ENCODE results near the gene KNDC1.
"Not testable (repeated sequence)": the region's sequence is repeated elsewhere in the genome, so short reads cannot be mapped to it uniquely, and the experiment has no call there.

Gene KNDC1

DNA sequence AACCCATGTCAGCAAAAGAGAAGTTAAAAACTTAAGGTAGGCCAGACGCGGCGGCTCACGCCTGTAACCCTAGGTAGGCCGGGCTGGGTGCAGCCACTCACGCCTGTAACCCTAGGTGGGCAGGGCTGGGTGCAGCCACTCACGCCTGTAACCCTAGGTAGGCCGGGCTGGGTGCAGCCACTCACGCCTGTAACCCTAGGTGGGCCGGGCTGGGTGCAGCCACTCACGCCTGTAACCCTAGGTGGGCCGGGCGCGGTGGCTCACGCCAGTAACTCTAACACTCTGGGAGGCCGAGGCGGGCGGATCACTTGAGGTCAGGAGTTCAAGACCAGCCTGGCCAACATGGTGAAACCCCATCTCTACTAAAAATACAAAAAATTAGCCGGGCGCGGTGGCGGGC lies 61.7 kb downstream of the KNDC1 start:
- not testable (repeated sequence) for DNase-seq (ENCODE audit: low spot score)

- no peak for DNase-seq (ENCODE audit: low spot score)
These were observed 64.1 kb downstream of the KNDC1 start for GRCh38 chr10:133224076-133224475.

DNA sequence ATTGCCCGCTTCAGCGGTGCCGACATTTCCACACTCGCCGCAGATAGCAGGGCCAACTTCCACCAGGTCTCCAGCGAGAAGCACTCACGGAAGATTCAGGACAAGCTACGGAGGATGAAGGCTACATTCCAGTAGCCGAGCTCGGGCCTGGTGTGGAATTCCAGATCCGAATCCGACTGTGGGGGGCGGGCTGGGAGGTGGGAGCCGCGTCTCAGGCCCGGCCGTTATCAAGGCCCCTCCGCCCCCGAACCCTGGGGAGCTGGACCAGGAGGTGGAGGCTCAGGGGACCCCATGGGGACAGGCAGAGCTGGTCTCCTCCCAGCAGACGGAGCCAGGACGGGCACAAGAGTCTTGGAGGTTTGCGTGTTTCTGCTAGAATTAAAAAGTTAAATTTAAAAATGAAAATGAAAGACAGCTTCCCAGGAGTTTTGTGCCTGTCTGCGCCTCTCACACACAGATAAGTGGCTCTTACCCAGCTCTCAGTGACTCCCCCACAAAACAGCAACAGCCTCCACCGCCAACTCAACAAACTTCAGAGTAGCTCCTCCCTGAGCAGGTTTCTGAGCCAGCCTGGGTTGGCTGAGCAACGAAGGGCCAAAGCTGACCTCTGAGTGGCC lies 64.8 kb downstream of the KNDC1 start:
- no peak for DNase-seq (ENCODE audit: low spot score)

DNA sequence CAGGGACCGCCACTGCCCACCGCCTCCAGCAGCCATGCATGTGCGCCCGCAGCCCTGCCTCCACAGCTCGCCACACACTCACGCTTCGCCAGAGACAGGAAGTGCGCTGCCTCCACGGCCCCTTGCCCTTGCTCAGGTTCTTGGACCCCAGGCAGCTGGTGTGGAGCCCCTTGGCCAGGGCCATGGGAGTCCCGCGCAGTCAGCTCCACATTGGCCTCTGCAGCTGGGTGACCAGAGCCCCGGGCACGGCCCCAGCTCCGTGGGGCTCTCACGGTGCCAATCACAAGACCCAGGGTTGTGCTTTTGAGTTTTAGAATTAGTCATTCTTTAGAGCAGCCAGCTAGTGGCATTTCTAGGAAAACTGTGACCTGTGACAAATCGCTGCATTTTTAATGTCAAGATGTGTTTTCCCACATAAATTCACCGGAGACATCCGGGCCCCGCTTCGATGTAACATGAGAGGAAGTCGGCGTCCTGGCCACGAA lies 65.7 kb downstream of the KNDC1 start:
- DNase-seq (ENCODE audit: low spot score) = no peak

DNA sequence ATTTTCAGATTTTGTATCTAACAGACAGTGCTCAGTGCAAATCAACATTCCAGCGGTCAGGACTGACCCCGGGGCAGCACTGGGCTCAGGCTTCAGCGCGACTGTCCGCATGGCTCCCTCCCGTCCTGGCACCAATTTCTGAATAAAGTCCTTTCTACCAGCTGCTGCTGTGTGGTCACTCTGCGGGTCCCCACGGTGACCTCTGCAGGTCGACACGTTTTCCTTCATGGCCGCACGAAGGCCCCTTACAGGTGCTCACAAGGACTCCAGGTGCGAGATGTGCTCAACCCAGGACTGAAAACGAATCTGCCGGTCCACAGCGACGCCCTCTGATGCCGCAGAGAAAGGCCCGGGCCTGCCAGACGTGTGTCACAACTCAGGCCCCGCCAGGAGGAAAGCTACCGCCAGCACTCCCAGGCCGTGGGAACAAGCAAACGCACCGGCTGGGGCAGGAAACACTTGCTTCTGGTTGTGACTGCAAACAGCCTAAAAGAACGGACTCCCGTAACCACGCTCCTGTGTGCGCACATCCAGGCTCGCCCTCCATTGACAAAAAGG lies 66.3 kb downstream of the KNDC1 start:
- DNase-seq (ENCODE audit: low spot score) = no peak

DNA sequence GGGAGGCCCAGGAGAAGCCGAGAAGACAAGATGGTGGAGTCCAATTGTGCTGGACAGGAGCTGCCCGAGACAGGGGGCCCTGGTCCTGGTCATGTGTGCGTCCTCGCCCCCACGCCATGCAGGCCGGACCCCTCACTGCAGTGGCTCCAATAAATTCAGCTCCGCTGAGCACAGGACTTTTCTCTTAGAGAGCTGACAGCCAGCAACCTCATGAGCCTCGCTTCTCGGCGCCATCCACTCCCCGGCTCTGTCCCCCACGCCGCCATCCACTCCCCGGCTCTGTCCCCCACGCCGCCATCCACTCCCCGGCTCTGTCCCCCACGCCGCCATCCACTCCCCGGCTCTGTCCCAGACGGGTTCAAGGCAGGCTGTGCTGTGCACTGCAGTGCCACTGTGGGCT lies 67.2 kb downstream of the KNDC1 start:
- DNase-seq (ENCODE audit: low spot score) = no peak

GRCh38 chr10:133229265-133230043 lies 69.4 kb downstream of the KNDC1 start:
- no peak for DNase-seq (ENCODE audit: low spot score)

GRCh38 chr10:133230044-133230361 lies 70.0 kb downstream of the KNDC1 start, which contains the start of gene UTF1:
UTF1 (plus strand) TSS chr10:133230217; CDS start chr10:133230289, 72 bp downstream.
- no peak for DNase-seq (ENCODE audit: low spot score)

- DNase-seq (ENCODE audit: low spot score) = no peak
These were observed 70.6 kb downstream of the KNDC1 start for GRCh38 chr10:133230387-133231195.

GRCh38 chr10:133231244-133231945 lies 71.4 kb downstream of the KNDC1 start:
- DNase-seq (ENCODE audit: low spot score) = no peak

- no peak for DNase-seq (ENCODE audit: low spot score)
These were observed 72.0 kb downstream of the KNDC1 start for GRCh38 chr10:133231946-133232574.

GRCh38 chr10:133234796-133235195 lies 74.8 kb downstream of the KNDC1 start:
- not testable (repeated sequence) for DNase-seq (ENCODE audit: low spot score)

DNA sequence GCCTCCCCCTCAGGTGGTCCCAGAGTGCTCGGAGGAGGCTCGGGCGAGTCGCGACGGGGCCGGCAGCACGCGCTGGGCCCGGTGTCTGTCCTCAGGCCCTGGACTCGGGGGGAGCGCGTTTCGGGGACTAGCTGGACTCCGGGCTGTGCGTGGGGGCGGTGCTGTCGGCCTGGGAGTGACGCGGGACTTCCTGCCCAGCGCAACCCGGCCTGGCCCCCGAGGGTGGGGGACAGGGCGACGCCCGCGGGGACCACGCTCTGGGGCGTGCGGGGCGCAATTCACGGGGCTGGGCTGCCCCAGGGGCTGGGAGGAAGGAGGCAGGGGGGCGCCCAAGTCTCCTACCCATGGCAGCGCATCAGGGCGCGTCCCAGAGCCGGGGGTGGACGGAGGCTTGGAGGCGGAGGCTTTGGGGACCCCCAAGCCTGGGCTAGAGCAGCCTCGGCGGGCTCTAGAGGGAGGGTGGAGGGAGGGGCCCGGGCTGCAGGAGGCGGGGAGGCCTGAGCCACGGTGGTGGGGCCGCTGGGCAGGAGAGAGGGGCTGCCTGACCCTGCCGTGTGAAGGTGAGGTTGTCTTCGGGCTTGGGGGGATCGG lies 75.3 kb downstream of the KNDC1 start:
- DNase-seq (ENCODE audit: low spot score) = no peak

GRCh38 chr10:133235932-133236331 lies 75.9 kb downstream of the KNDC1 start:
- no peak for DNase-seq (ENCODE audit: low spot score)

GRCh38 chr10:133236401-133237240 lies 76.6 kb downstream of the KNDC1 start:
- no peak for DNase-seq (ENCODE audit: low spot score)

GRCh38 chr10:133237241-133237587 lies 77.2 kb downstream of the KNDC1 start:
- DNase-seq (ENCODE audit: low spot score) = no peak

- DNase-seq (ENCODE audit: low spot score) = no peak
These were observed 77.8 kb downstream of the KNDC1 start, which contains the start of gene VENTX for GRCh38 chr10:133237588-133238465. VENTX (plus strand) TSS chr10:133237855; CDS start chr10:133237915, 60 bp downstream.

- DNase-seq (ENCODE audit: low spot score) = no peak
These were observed 78.4 kb downstream of the KNDC1 start for GRCh38 chr10:133238466-133238804.

DNA sequence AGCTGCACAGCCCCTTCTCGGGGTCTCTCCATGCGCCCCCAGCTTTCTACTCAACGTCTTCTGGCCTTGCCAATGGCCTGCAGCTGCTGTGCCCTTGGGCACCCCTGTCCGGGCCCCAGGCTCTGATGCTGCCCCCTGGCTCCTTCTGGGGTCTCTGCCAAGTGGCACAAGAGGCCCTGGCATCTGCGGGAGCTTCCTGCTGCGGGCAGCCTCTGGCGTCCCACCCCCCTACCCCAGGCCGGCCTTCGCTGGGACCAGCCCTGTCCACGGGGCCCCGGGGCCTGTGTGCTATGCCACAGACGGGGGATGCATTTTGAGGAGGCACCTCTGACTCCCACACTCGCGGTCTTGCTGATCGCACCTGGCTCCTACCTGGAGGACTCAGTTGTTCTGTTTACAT lies 80.0 kb downstream of the KNDC1 start:
- no peak for DNase-seq (ENCODE audit: low spot score)
